OCI-LY7 (cell line): ENCODE results near the gene OR4D9. TPM values are rescaled to one million over a fixed set of nuclear protein-coding genes. Genes with fewer than 3 reads are reported as not detected.

Experiments used
- Bru-seq: library from RNA; stranded (reverse); fragments of 400-500 nt; gene quantifications from one replicate; lab custom pipeline; 2021; lab: Mats Ljungman, UMichigan
- BruChase-seq, 2 experiments: library from RNA; stranded (reverse); fragments of 400-500 nt; gene quantifications; one replicate each; lab custom pipeline; 2021; lab: Mats Ljungman, UMichigan
- BruUV-seq: library from RNA; stranded (reverse); fragments of 400-500 nt; replicated peaks from 2 replicates; lab custom pipeline; 2021; lab: Mats Ljungman, UMichigan
- CTCF ChIA-PET: fragments of 300-600 bp; sonication (Branson Sonifier 250); formaldehyde crosslinking; loops from one replicate; lab custom pipeline; 2022; ENCODE audit warnings: antibody characterized with exemption; ENCODE audit not compliant: unreplicated experiment; lab: Charles Lee
- POLR2A ChIA-PET: fragments of 300-600 bp; sonication (Branson Sonifier 250); formaldehyde crosslinking; loops from one replicate; lab custom pipeline; 2022; ENCODE audit warnings: antibody characterized with exemption; lab: Charles Lee
- DNase-seq: peaks from one replicate; pipeline ENCODE4 v3.0.0-alpha.2; 2015; ENCODE audit warnings: low spot score
- H2AFZ ChIP-seq: fragments of 200-600 bp; sonication (generic), shearing (Covaris generic); 2 replicates; pipeline ENCODE4 v1.6.1; 2014; ENCODE audit warnings: mild to moderate bottlenecking, antibody characterized with exemption, low read length, moderate library complexity
- H3K27ac ChIP-seq: fragments of 200-600 bp; sonication (generic); 2 replicates; pipeline ENCODE4 v1.5.1; 2014; ENCODE audit warnings: mixed run types, low read depth, mild to moderate bottlenecking, moderate library complexity, low read length, inconsistent platforms; ENCODE audit not compliant: poor library complexity, severe bottlenecking
- H3K36me3 ChIP-seq: fragments of 200-600 bp; sonication (generic); 2 replicates; pipeline ENCODE4 v1.6.1; 2014; ENCODE audit warnings: mild to moderate bottlenecking, antibody characterized with exemption, low read length, moderate library complexity, mixed read lengths; ENCODE audit not compliant: insufficient read depth
- H3K4me1 ChIP-seq: fragments of 200-600 bp; sonication (generic); 2 replicates; pipeline ENCODE4 v1.5.1; 2014; ENCODE audit warnings: mild to moderate bottlenecking, low read length; ENCODE audit not compliant: insufficient read depth, poor library complexity, severe bottlenecking
- H3K4me2 ChIP-seq: fragments of 200-600 bp; sonication (generic); 2 replicates; pipeline ENCODE4 v1.6.1; 2014; ENCODE audit warnings: mild to moderate bottlenecking, low read length
- H3K4me3 ChIP-seq: fragments of 200-600 bp; sonication (generic); 2 replicates; pipeline ENCODE4 v1.5.1; 2014; ENCODE audit warnings: mild to moderate bottlenecking, low read depth, low read length; ENCODE audit not compliant: poor library complexity, severe bottlenecking
- H3K79me2 ChIP-seq: fragments of 200-600 bp; sonication (generic); 2 replicates; pipeline ENCODE4 v1.6.1; 2016; ENCODE audit warnings: low read depth, mild to moderate bottlenecking, low read length, moderate library complexity, mixed read lengths; ENCODE audit not compliant: insufficient read depth
- H3K9me2 ChIP-seq: fragments of 200-600 bp; sonication (generic); 2 replicates; pipeline ENCODE4 v1.6.1; 2016; ENCODE audit warnings: mild to moderate bottlenecking, low read length, mixed read lengths; ENCODE audit not compliant: insufficient read depth
- H3K9me3 ChIP-seq: fragments of 200-600 bp; sonication (generic); 2 replicates; pipeline ENCODE4 v1.6.1; 2014; ENCODE audit warnings: mild to moderate bottlenecking, mixed run types, low read length, mixed read lengths
- H4K20me1 ChIP-seq: fragments of 200-600 bp; sonication (generic); 2 replicates; pipeline ENCODE4 v1.6.1; 2014; ENCODE audit warnings: mild to moderate bottlenecking, antibody characterized with exemption, low read length, moderate library complexity, mixed read lengths; ENCODE audit not compliant: insufficient read depth
- CTCF ChIP-seq: fragments of 200-600 bp; sonication (generic); conservative IDR thresholded peaks from 2 replicates; pipeline ENCODE4 v1.5.1; 2014; ENCODE audit warnings: mild to moderate bottlenecking, antibody characterized with exemption, low read length, moderate library complexity, mixed read lengths
- EZH2phosphoT487 ChIP-seq: fragments of 200-600 bp; sonication (generic); IDR thresholded peaks from 2 replicates; pipeline ENCODE4 v1.6.1; 2018; ENCODE audit warnings: low read depth, borderline replicate concordance, mild to moderate bottlenecking, mixed run types, antibody characterized with exemption, low read length, moderate library complexity, mixed read lengths
- intact Hi-C: fragments of 100-400 bp; cut with micrococcal nuclease; formaldehyde crosslinking; loops from one replicate; pipeline ENCODE4 v1.10.0; 2022; ENCODE audit not compliant: unreplicated experiment
- long read RNA-seq: library from polyadenylated mRNA; stranded (forward); transcript quantifications from one replicate; pipeline ENCODE4 v2.0.0, GENCODE V29; 2022
- total RNA-seq, 2 experiments: library from RNA; depleted of rRNA in 1 of 2; stranded (reverse); fragments of >200 nt in 1 of 2; shearing (Covaris generic) in 1 of 2; gene quantifications; 2 replicates each; pipeline ENCODE4 v1.2.3, GENCODE V29; 2014 to 2022

The OR4D9 gene
- total RNA-seq (2014; rRNA removed; shearing (Covaris generic)) (not detected in 2 replicates), total RNA-seq (2022) (not detected in 2 replicates), Bru-seq, nascent RNA (not detected), BruChase-seq, experiment 1, labeled RNA remaining after a 6-hour chase (not detected), BruChase-seq, experiment 2, labeled RNA remaining after a 2-hour chase (not detected)
- long read RNA-seq, result 0 reads

- intact Hi-C loops, result no loop called here
- Histone ChIP-seq H4K20me1 (no peaks in the 10 kb centered on the region), H3K4me2 (no peak within 1 kb of the TSS), H3K4me3 (no peak within 1 kb of the TSS), H2AFZ (no peak within 1 kb of the TSS), H3K9me3 (no peaks in the 10 kb centered on the region), H3K36me3 (no peaks in the 10 kb centered on the region), H3K79me2 (no peaks in the 10 kb centered on the region), H3K27ac (no peak within 1 kb of the TSS), H3K4me1 (no peaks in the 10 kb centered on the region), H3K9me2 (no peaks in the 10 kb centered on the region)
- ChIA-PET POLR2A (interaction anchor here (0.8 kb wide), 1 partner anchor 163 kb away, joined by 3 read pairs; no protein-coding TSS in a partner anchor), CTCF (no interaction called here)
- BruUV-seq, result no TSS peak
- TF ChIP-seq EZH2phosphoT487 (no peak), CTCF (no peak)
- no peak for DNase-seq
These were observed at the start of gene OR4D9 for GRCh38 chr11:59510941-59511589. OR4D9 (plus strand) TSS chr11:59511539; CDS start chr11:59514913, 3,374 bp downstream.

GRCh38 chr11:59463190-59463641 lies 48.1 kb upstream of the OR4D9 start:
- Histone ChIP-seq H3K9me3 (no peaks in the 10 kb centered on the region), H3K4me1 (no peaks in the 10 kb centered on the region), H4K20me1 (no peaks in the 10 kb centered on the region), H3K4me2 (no peak overlapping the region), H3K4me3 (no peak overlapping the region), H3K36me3 (no peaks in the 10 kb centered on the region), H3K79me2 (no peaks in the 10 kb centered on the region), H3K9me2 (no peaks in the 10 kb centered on the region), H2AFZ (no peak overlapping the region), H3K27ac (no peak overlapping the region)
- no TSS peak for BruUV-seq
- POLR2A ChIA-PET, result interaction anchor here (0.6 kb wide), 1 partner anchor 109 kb away, joined by 3 read pairs; no protein-coding TSS in a partner anchor
- intact Hi-C loops, result no loop called here
- no peak for DNase-seq
- CTCF ChIA-PET, result no interaction called here
- TF ChIP-seq CTCF, result no peak
- TF ChIP-seq EZH2phosphoT487, result no peak

- POLR2A ChIA-PET, result no interaction called here
- peaks cover 8% of the 10 kb centered on the region for H3K4me1 ChIP-seq
- H3K9me2 ChIP-seq, result no peaks in the 10 kb centered on the region
- CTCF ChIA-PET, result no interaction called here
- BruUV-seq, result no TSS peak
- no peaks in the 10 kb centered on the region for H3K36me3 ChIP-seq
- intact Hi-C loops, result no loop called here
- no peak for DNase-seq
- no peaks in the 10 kb centered on the region for H3K9me3 ChIP-seq
- no peak within 1 kb of the TSS for H3K4me3 ChIP-seq
- H4K20me1 ChIP-seq, result no peaks in the 10 kb centered on the region
- H2AFZ ChIP-seq, result no peak within 1 kb of the TSS
- TF ChIP-seq CTCF (no peak), EZH2phosphoT487 (no peak)
- no peak within 1 kb of the TSS for H3K27ac ChIP-seq
- H3K79me2 ChIP-seq, result no peaks in the 10 kb centered on the region
- H3K4me2 ChIP-seq, result no peak within 1 kb of the TSS
These were observed 38.3 kb upstream of the OR4D9 start, which contains the start of gene OR4D10 for GRCh38 chr11:59473015-59473414. OR4D10 (plus strand) TSS chr11:59473315; CDS start chr11:59477430, 4,115 bp downstream.
